H1 (cell line): Measurements from ENCODE around the gene DDAH2. TPM values are rescaled to one million over a fixed set of nuclear protein-coding genes. Genes with fewer than 3 reads are reported as not detected.

Source experiments
- CTCF ChIA-PET: fragments of 300-600 bp; sonication (Branson Sonifier 250); formaldehyde crosslinking; loops from one replicate; lab custom pipeline; 2021; ENCODE audit not compliant: partially characterized antibody; lab: Charles Lee
- POLR2A ChIA-PET: fragments of 300-600 bp; sonication (Branson Sonifier 250); formaldehyde crosslinking; loops from one replicate; lab custom pipeline; 2021; ENCODE audit warnings: inconsistent platforms; ENCODE audit not compliant: partially characterized antibody; lab: Charles Lee
- DNase-seq, 2 experiments: peaks; one replicate each; pipeline versions ENCODE4 v3.0.0 to v3.0.0-alpha.2; 2010 to 2022; ENCODE audit warnings: low spot score in 2 of 2, low read depth in 1 of 2, mixed read lengths in 1 of 2
- FAIRE-seq: peaks from 2 replicates; lab custom pipeline; 2011; peaks lifted over from hg19 to GRCh38; lab: Jason Lieb, UNC
- H2AFZ ChIP-seq: 2 replicates; pipeline ENCODE4 v1.8.1; 2012; ENCODE audit warnings: low read length, inconsistent platforms
- H2AK5ac ChIP-seq: 2 replicates; pipeline ENCODE4 v1.6.1; 2013; ENCODE audit warnings: low read depth, low read length
- H2BK120ac ChIP-seq: replicated peaks from 2 replicates; pipeline ENCODE3; 2013; ENCODE audit warnings: low read depth, low read length, inconsistent platforms
- H2BK12ac ChIP-seq: 2 replicates; pipeline ENCODE4 v1.6.1; 2013; ENCODE audit warnings: low read depth, low read length
- H2BK15ac ChIP-seq: 2 replicates; pipeline ENCODE4 v1.6.1; 2013; ENCODE audit warnings: low read length
- H2BK20ac ChIP-seq: 2 replicates; pipeline ENCODE4 v1.6.1; 2013; ENCODE audit warnings: low read length
- H2BK5ac ChIP-seq: 2 replicates; pipeline ENCODE4 v1.6.1; 2013; ENCODE audit warnings: low read depth, low read length
- H3K14ac ChIP-seq: 2 replicates; pipeline ENCODE4 v1.6.1; 2013; ENCODE audit warnings: inconsistent platforms; ENCODE audit not compliant: insufficient read length
- H3K18ac ChIP-seq: 2 replicates; pipeline ENCODE4 v1.6.1; 2013; ENCODE audit warnings: low read length; ENCODE audit errors: extremely low read depth
- H3K23ac ChIP-seq: 2 replicates; pipeline ENCODE4 v1.6.1; 2013; ENCODE audit warnings: inconsistent platforms; ENCODE audit not compliant: insufficient read length
- H3K23me2 ChIP-seq: 2 replicates; pipeline ENCODE4 v1.6.1; 2013; ENCODE audit warnings: low read depth, low read length
- H3K27ac ChIP-seq: 2 replicates; pipeline ENCODE4 v1.6.1; 2011; ENCODE audit warnings: low read depth, low read length, inconsistent platforms
- H3K27me3 ChIP-seq, 4 experiments: replicated peaks in 1 of 4; 1 replicate in 1 of 4; 2 replicates in 3 of 4; pipeline versions ENCODE4 v1.6.1 to v1.8.1; 2011 to 2013; ENCODE audit warnings: low read length in 3 of 4, mild to moderate bottlenecking in 3 of 4, inconsistent platforms in 2 of 4, mixed read lengths in 2 of 4, moderate library complexity in 1 of 4; ENCODE audit not compliant: control insufficient read depth in 3 of 4, insufficient read depth in 3 of 4; ENCODE audit errors: extremely low read depth in 1 of 4
- H3K36me3 ChIP-seq, 4 experiments: 2 replicates each; pipeline versions ENCODE4 v1.6.1 to v1.8.1; 2011 to 2013; ENCODE audit warnings: mild to moderate bottlenecking in 4 of 4, low read length in 3 of 4, moderate library complexity in 2 of 4, control low read depth in 1 of 4, inconsistent platforms in 1 of 4; ENCODE audit not compliant: insufficient read depth in 4 of 4, control insufficient read depth in 2 of 4
- H3K4ac ChIP-seq: replicated peaks from 2 replicates; pipeline ENCODE3; 2013; ENCODE audit warnings: low read length, low read depth, mixed read lengths, inconsistent platforms; ENCODE audit not compliant: insufficient read length
- H3K4me1 ChIP-seq, 4 experiments: replicated peaks in 1 of 4; 1 replicate in 1 of 4; 2 replicates in 3 of 4; pipeline versions ENCODE4 v1.6.1 to v1.8.1; 2011 to 2013; ENCODE audit warnings: low read length in 3 of 4, inconsistent platforms in 2 of 4, mixed read lengths in 1 of 4; ENCODE audit not compliant: insufficient read depth in 4 of 4, control insufficient read depth in 3 of 4
- H3K4me2 ChIP-seq, 2 experiments: 2 replicates each; pipeline versions ENCODE4 v1.6.1 to v1.8.1; 2011 to 2013; ENCODE audit warnings: low read depth in 2 of 2, low read length in 2 of 2, control low read depth in 1 of 2, inconsistent platforms in 1 of 2, mild to moderate bottlenecking in 1 of 2; ENCODE audit not compliant: insufficient read depth in 1 of 2
- H3K4me3 ChIP-seq, 4 experiments: fragments of 200-600, 300-600 bp in 1 of 4; sonication (generic), shearing (Covaris generic), sonication (Bioruptor Twin) in 1 of 4; 2 replicates each; pipeline versions ENCODE4 v1.5.1 to v1.8.1; 2011 to 2016; ENCODE audit warnings: low read length in 4 of 4, low read depth in 3 of 4, control low read depth in 2 of 4, inconsistent platforms in 2 of 4, mild to moderate bottlenecking in 2 of 4, mixed read lengths in 1 of 4, moderate library complexity in 1 of 4; ENCODE audit not compliant: insufficient read depth in 2 of 4; ENCODE audit errors: extremely low read depth in 1 of 4
- H3K56ac ChIP-seq: replicated peaks from 2 replicates; pipeline ENCODE3; 2013; ENCODE audit warnings: low read depth, mild to moderate bottlenecking, mixed read lengths, low read length, inconsistent platforms; ENCODE audit not compliant: insufficient read length
- H3K79me1 ChIP-seq: 2 replicates; pipeline ENCODE4 v1.6.1; 2013; ENCODE audit warnings: low read depth, low read length, control low read depth
- H3K79me2 ChIP-seq, 2 experiments: 2 replicates each; pipeline versions ENCODE4 v1.6.1 to v1.8.1; 2012 to 2013; ENCODE audit warnings: low read length in 2 of 2, mild to moderate bottlenecking in 2 of 2, inconsistent platforms in 1 of 2; ENCODE audit not compliant: insufficient read depth in 2 of 2, control insufficient read depth in 1 of 2
- H3K9ac ChIP-seq, 4 experiments: replicated peaks in 1 of 4; 1 replicate in 1 of 4; 2 replicates in 3 of 4; pipeline versions ENCODE4 v1.6.1 to v1.8.1; 2011 to 2013; ENCODE audit warnings: low read depth in 3 of 4, low read length in 3 of 4, control low read depth in 2 of 4, mild to moderate bottlenecking in 2 of 4, moderate library complexity in 2 of 4, inconsistent platforms in 1 of 4; ENCODE audit errors: extremely low read depth in 1 of 4
- H3K9me3 ChIP-seq, 2 experiments: 2 replicates each; pipeline versions ENCODE4 v1.6.1 to v1.8.1; 2012 to 2013; ENCODE audit warnings: mild to moderate bottlenecking in 2 of 2, moderate library complexity in 2 of 2, control low read depth in 1 of 2, inconsistent platforms in 1 of 2, low read depth in 1 of 2, low read length in 1 of 2, mixed read lengths in 1 of 2; ENCODE audit not compliant: insufficient read depth in 2 of 2
- H4K20me1 ChIP-seq, 2 experiments: replicated peaks in 1 of 2; 2 replicates each; pipeline versions ENCODE3 to v1.8.1; 2011 to 2013; ENCODE audit warnings: inconsistent platforms in 2 of 2, low read length in 2 of 2, mild to moderate bottlenecking in 1 of 2; ENCODE audit not compliant: insufficient read depth in 2 of 2, control insufficient read depth in 1 of 2
- H4K5ac ChIP-seq: 2 replicates; pipeline ENCODE4 v1.6.1; 2013; ENCODE audit warnings: low read length, low read depth, mixed read lengths, inconsistent platforms; ENCODE audit not compliant: insufficient read length
- H4K8ac ChIP-seq: 2 replicates; pipeline ENCODE4 v1.8.0; 2013; ENCODE audit warnings: mild to moderate bottlenecking, moderate library complexity, low read length, inconsistent platforms; ENCODE audit not compliant: insufficient read depth; ENCODE audit errors: extremely low read depth
- H4K91ac ChIP-seq: replicated peaks from 2 replicates; pipeline ENCODE3; 2013; ENCODE audit warnings: low read length, mixed read lengths, inconsistent platforms; ENCODE audit not compliant: insufficient read length
- JUN ChIP-seq: IDR thresholded peaks from 2 replicates; pipeline ENCODE4 v1.6.1; 2011; ENCODE audit warnings: low read depth, mild to moderate bottlenecking, improper control_type of control experiment, low read length
- SIX5 ChIP-seq: IDR thresholded peaks from 2 replicates; pipeline ENCODE4 v1.6.1; 2011; ENCODE audit warnings: mild to moderate bottlenecking, low read depth, low read length
- SRF ChIP-seq: IDR thresholded peaks from 2 replicates; pipeline ENCODE4 v1.6.1; 2011; ENCODE audit warnings: mild to moderate bottlenecking, low read depth, low read length, moderate library complexity
- SUZ12 ChIP-seq: fragments of 200-600 bp; sonication (generic); IDR thresholded peaks from 2 replicates; pipeline ENCODE4 v1.6.1; 2012; ENCODE audit warnings: mild to moderate bottlenecking, inconsistent platforms, low read length, moderate library complexity, mixed read lengths
- YY1 ChIP-seq: IDR thresholded peaks from 2 replicates; pipeline ENCODE4 v1.6.1; 2011; ENCODE audit warnings: low read depth, mild to moderate bottlenecking, low read length
- WGBS, 2 experiments: shearing (Covaris generic) in 1 of 2; methylation state at CpG; one replicate each; pipeline versions ENCODE4 v1.1.6 to v1.1.7; 2013 to 2015; ENCODE audit warnings: low lambda C conversion rate in 2 of 2, mixed read lengths in 2 of 2, inconsistent platforms in 1 of 2, low coverage in 1 of 2, missing lambda C conversion rate in 1 of 2; ENCODE audit not compliant: insufficient replicate concordance in 2 of 2, insufficient coverage in 1 of 2, insufficient read length in 1 of 2; ENCODE audit errors: extremely low coverage in 1 of 2, missing lambda C conversion rate in 1 of 2; 5-methylcytosine and 5-hydroxymethylcytosine counted together
- polyA plus RNA-seq, 7 experiments: library from polyadenylated mRNA; depleted of rRNA in 3 of 7; stranded (reverse) in 5 of 7; unstranded in 2 of 7; fragments of >200 nt in 5 of 7; fragments of 200-250 nt in 2 of 7; gene quantifications; 1 replicate in 5 of 7; 2 replicates in 1 of 7; 4 replicates in 1 of 7; pipeline versions ENCODE4 v1.2.1 to v1.2.3, GENCODE V29; 2011 to 2013; ENCODE audit warnings: missing spikeins in 2 of 7, mixed read lengths in 2 of 7
- total RNA-seq: library from RNA; stranded (reverse); fragmentation: NEBNext Ultra II Directional; extraction: Animal tissue kit (Norgen Biotek cat#: 25700); gene quantifications from 2 replicates; pipeline ENCODE4 v1.2.1, GENCODE V29; 2021

DDAH2 gene
- total and polyA plus RNA-seq, 2 of the 8 experiments (the other 6 are each of a cell fraction or from before 2014, with no cell fraction given): 53.3 to 73.5 TPM

DNA sequence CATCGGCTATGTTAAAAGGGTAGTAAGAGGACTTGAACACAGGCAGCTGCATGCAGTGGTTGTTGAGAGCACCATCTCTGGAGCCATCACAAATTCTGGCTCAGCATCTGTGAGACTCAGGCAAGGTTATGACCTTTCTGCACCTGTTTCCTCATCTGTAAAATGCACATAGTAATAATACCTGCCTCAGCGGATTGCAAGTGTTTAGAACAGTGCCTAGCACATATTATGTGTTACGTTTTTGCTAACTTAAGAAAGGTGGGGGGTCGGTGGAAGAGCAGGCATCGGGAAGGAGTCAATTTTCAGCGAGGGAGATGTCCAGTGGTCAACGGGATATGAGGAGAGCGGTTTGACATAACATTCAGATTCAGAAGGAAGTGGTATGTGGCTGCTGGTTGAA is 51.1 kb downstream of the DDAH2 start:
- H2BK5ac ChIP-seq: no peak overlapping the region
- TF ChIP-seq SIX5: no peak
- TF ChIP-seq SRF: no peak
- no peak for TF ChIP-seq JUN
- no peak for TF ChIP-seq SUZ12
- no peak for TF ChIP-seq YY1
- no peak overlapping the region for H2AK5ac ChIP-seq
- H3K23ac ChIP-seq: no peak overlapping the region
- peaks cover 3 to 13% (median 12%) of the 10 kb centered on the region in 4 experiments; a peak in 6 of 7 replicates for H3K27me3 ChIP-seq
- DNase-seq (no peak), FAIRE-seq (no peak)
- H3K79me2 ChIP-seq: no peaks in the 10 kb centered on the region
- H3K4me1 ChIP-seq: peaks cover 0 to 7% (median 2%) of the 10 kb centered on the region in 4 experiments; a peak in 4 of 7 replicates
- H3K4ac ChIP-seq: no peak overlapping the region
- H3K4me2 ChIP-seq: no peak overlapping the region
- H4K8ac ChIP-seq: no peak overlapping the region
- no peak overlapping the region for H2AFZ ChIP-seq
- H3K18ac ChIP-seq: no peak overlapping the region
- H4K91ac ChIP-seq: no peak overlapping the region
- H3K56ac ChIP-seq: no peak overlapping the region
- CTCF ChIA-PET: interaction anchor here (0.6 to 2.6 kb wide), 11 partner anchors 12 to 245 kb away, joined by 3 to 12 read pairs (median 4); partner anchors contain the start of genes DDAH2 and GPANK1
- POLR2A ChIA-PET: interaction anchor here (1.0 to 2.1 kb wide), 7 partner anchors 11 to 150 kb away, joined by 3 to 14 read pairs (median 4); partner anchors contain the start of genes BAG6, GPANK1 and HSPA1B
- no peaks in the 10 kb centered on the region for H3K79me1 ChIP-seq
- H3K36me3 ChIP-seq: no peaks in the 10 kb centered on the region
- H3K4me3 ChIP-seq: no peak overlapping the region
- H4K20me1 ChIP-seq: no peaks in the 10 kb centered on the region
- no peak overlapping the region for H2BK20ac ChIP-seq
- H3K14ac ChIP-seq: no peak overlapping the region
- no peak overlapping the region for H3K27ac ChIP-seq
- H3K9me3 ChIP-seq: no peaks in the 10 kb centered on the region
- 90% methylated on average over 8 of the region's 8 CpGs; no CpG with 5 or more reads in 1 of the 2 experiments for WGBS, 2 experiments
- no peak overlapping the region for H2BK120ac ChIP-seq
- no peak overlapping the region for H3K9ac ChIP-seq
- H2BK12ac ChIP-seq: no peak overlapping the region
- no peak overlapping the region for H4K5ac ChIP-seq
- peaks cover 9% of the 10 kb centered on the region; the same call in 1 of the 2 replicates for H3K23me2 ChIP-seq
- no peak overlapping the region for H2BK15ac ChIP-seq
